ENCODE measurements around the gene MYRFL.

MYRFL gene

DNA sequence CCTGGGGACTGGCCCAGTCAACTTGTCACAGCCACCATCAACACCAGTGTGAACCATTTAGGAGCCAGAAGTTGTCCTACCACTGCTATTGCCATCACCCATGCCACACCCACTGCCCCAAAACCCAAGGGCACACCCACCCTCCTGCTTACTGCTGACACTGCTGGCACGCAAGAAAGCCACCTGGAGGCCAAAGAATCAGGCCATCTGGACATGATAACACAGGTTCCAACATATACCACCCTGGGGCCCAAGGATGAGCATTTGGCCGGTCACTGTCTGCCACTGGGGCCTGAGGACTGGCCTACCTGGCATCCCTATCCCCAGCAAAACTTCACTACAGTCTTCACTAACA is 181.6 kb downstream of the MYRFL start:
- Histone ChIP-seq H3K27ac (ENCODE audit: low read depth, low read length, poor library complexity, severe bottlenecking) (no peak overlapping the region), H3F3A (ENCODE audit: insufficient read depth, low read length) (no peaks in the 10 kb centered on the region), H3K9me2 (ENCODE audit: low read depth, low read length) (no peaks in the 10 kb centered on the region), H3K36me3 (ENCODE audit: insufficient read depth, low read length) (no peaks in the 10 kb centered on the region; the same call in 1 of the 2 replicates), H3K9ac (ENCODE audit: low read length) (no peak overlapping the region), H3K4me1 (ENCODE audit: insufficient read depth, low read length, severe bottlenecking) (peaks cover 13% of the 10 kb centered on the region), H2AFZ (ENCODE audit: low read length) (no peak overlapping the region), H3K79me2 (ENCODE audit: insufficient read depth, low read length) (no peaks in the 10 kb centered on the region), H4K20me1 (ENCODE audit: insufficient read depth, low read length) (no peaks in the 10 kb centered on the region), H3K4me3 (ENCODE audit: low read depth, low read length, poor library complexity, severe bottlenecking) (no peak overlapping the region), H3K4me2 (ENCODE audit: low read length) (no peak overlapping the region), H3K27me3 (ENCODE audit: insufficient read depth, low read length) (no peaks in the 10 kb centered on the region), H3K9me3 (ENCODE audit: low read length) (peaks cover 17% of the 10 kb centered on the region)
- TF ChIP-seq, protein P1, sequence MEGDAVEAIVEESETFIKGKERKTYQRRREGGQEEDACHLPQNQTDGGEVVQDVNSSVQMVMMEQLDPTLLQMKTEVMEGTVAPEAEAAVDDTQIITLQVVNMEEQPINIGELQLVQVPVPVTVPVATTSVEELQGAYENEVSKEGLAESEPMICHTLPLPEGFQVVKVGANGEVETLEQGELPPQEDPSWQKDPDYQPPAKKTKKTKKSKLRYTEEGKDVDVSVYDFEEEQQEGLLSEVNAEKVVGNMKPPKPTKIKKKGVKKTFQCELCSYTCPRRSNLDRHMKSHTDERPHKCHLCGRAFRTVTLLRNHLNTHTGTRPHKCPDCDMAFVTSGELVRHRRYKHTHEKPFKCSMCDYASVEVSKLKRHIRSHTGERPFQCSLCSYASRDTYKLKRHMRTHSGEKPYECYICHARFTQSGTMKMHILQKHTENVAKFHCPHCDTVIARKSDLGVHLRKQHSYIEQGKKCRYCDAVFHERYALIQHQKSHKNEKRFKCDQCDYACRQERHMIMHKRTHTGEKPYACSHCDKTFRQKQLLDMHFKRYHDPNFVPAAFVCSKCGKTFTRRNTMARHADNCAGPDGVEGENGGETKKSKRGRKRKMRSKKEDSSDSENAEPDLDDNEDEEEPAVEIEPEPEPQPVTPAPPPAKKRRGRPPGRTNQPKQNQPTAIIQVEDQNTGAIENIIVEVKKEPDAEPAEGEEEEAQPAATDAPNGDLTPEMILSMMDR (IDR thresholded peaks at IDR 0.05; ENCODE audit: low read length): no peak
- no peak for TF ChIP-seq EZH2 (IDR thresholded peaks at IDR 0.05; ENCODE audit: borderline replicate concordance, low read length)

DNA sequence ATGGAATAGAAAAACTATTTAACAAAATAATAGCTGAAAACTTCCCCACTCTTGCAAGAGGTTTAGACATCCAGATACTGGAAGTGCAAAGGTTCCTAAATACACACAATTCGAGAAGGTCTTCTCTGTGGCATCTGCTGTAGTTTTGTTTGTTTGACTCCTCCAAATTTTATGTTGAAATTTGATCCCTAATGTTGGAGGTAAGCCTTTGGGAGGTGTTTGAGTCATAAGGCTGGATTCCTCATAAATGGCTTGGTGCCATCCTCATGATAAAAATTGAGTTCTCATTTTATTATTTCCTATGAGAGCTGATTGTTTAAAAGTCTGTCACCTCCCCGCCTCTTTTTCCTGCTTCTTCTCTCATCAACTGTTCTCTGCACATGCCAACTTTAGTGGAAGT is 182.7 kb downstream of the MYRFL start:
- Histone ChIP-seq H3K27ac (ENCODE audit: low read depth, low read length, poor library complexity, severe bottlenecking) (no peak overlapping the region), H3K4me3 (ENCODE audit: low read depth, low read length, poor library complexity, severe bottlenecking) (no peak overlapping the region), H3K9me2 (ENCODE audit: low read depth, low read length) (no peaks in the 10 kb centered on the region), H3K4me1 (ENCODE audit: insufficient read depth, low read length, severe bottlenecking) (peaks cover 13% of the 10 kb centered on the region), H2AFZ (ENCODE audit: low read length) (no peak overlapping the region), H3K27me3 (ENCODE audit: insufficient read depth, low read length) (no peaks in the 10 kb centered on the region), H3K36me3 (ENCODE audit: insufficient read depth, low read length) (no peaks in the 10 kb centered on the region; the same call in 1 of the 2 replicates), H4K20me1 (ENCODE audit: insufficient read depth, low read length) (no peaks in the 10 kb centered on the region), H3K79me2 (ENCODE audit: insufficient read depth, low read length) (no peaks in the 10 kb centered on the region), H3K4me2 (ENCODE audit: low read length) (no peak overlapping the region), H3F3A (ENCODE audit: insufficient read depth, low read length) (no peaks in the 10 kb centered on the region), H3K9me3 (ENCODE audit: low read length) (peaks cover 17% of the 10 kb centered on the region), H3K9ac (ENCODE audit: low read length) (no peak overlapping the region)
- no peak for TF ChIP-seq EZH2 (IDR thresholded peaks at IDR 0.05; ENCODE audit: borderline replicate concordance, low read length)
- TF ChIP-seq, protein P1 (IDR thresholded peaks at IDR 0.05; ENCODE audit: low read length): no peak

All from OCI-LY1 (cell line).